ENCODE results near the gene DLX5.

GRCh38 chr7:96996111-96996957 lies 28.3 kb downstream of the DLX5 start:
- no peak for TF ChIP-seq GATA2 (IDR thresholded peaks at IDR 0.05; ENCODE audit: low read depth, low read length)
- TF ChIP-seq GATA3 (IDR thresholded peaks at IDR 0.05; ENCODE audit: low read depth, low read length), result no peak

All from SH-SY5Y (cell line).